ENCODE data around the gene RDH11.

RDH11 gene

GRCh38 chr14:67733616-67734015 lies 38.1 kb upstream of the RDH11 start:
- DNase-seq: no peak
- no peaks in the 10 kb centered on the region for H3K36me3 ChIP-seq (replicated peaks; ENCODE audit: insufficient read depth, low read length)
- no peaks in the 10 kb centered on the region for H3K27me3 ChIP-seq (replicated peaks; ENCODE audit: insufficient read depth, low read length)
- no peaks in the 10 kb centered on the region for H3K79me2 ChIP-seq (ENCODE audit: low read length)
- TF ChIP-seq, protein P1, sequence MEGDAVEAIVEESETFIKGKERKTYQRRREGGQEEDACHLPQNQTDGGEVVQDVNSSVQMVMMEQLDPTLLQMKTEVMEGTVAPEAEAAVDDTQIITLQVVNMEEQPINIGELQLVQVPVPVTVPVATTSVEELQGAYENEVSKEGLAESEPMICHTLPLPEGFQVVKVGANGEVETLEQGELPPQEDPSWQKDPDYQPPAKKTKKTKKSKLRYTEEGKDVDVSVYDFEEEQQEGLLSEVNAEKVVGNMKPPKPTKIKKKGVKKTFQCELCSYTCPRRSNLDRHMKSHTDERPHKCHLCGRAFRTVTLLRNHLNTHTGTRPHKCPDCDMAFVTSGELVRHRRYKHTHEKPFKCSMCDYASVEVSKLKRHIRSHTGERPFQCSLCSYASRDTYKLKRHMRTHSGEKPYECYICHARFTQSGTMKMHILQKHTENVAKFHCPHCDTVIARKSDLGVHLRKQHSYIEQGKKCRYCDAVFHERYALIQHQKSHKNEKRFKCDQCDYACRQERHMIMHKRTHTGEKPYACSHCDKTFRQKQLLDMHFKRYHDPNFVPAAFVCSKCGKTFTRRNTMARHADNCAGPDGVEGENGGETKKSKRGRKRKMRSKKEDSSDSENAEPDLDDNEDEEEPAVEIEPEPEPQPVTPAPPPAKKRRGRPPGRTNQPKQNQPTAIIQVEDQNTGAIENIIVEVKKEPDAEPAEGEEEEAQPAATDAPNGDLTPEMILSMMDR (IDR thresholded peaks at IDR 0.05; ENCODE audit: low read length): no peak
- TF ChIP-seq EZH2 (optimal IDR thresholded peaks at IDR 0.05; ENCODE audit: low read depth, low read length) (no peak), EZH2phosphoT487 (IDR thresholded peaks at IDR 0.05; ENCODE audit: low read length) (no peak)
- H3K9me3 ChIP-seq (replicated peaks; ENCODE audit: insufficient read depth, low read length): no peaks in the 10 kb centered on the region
- no peak overlapping the region for H3K4me2 ChIP-seq (ENCODE audit: low read depth, low read length)
- no peak overlapping the region for H3K27ac ChIP-seq (ENCODE audit: low read length)
- no peaks in the 10 kb centered on the region for H3F3A ChIP-seq (ENCODE audit: insufficient read depth, low read length)
- no peak overlapping the region for H3K9ac ChIP-seq (ENCODE audit: low read length)
- no peak overlapping the region for H3K4me3 ChIP-seq (ENCODE audit: low read length)
- H3K4me1 ChIP-seq (ENCODE audit: low read length): no peaks in the 10 kb centered on the region
- H3K9me2 ChIP-seq (replicated peaks; ENCODE audit: insufficient read depth, low read length): no peaks in the 10 kb centered on the region
- no peak overlapping the region for H2AFZ ChIP-seq (ENCODE audit: low read length)
- no peaks in the 10 kb centered on the region for H4K20me1 ChIP-seq (ENCODE audit: insufficient read depth, low read length)

- Histone ChIP-seq H3K4me3 (ENCODE audit: low read length) (no peak overlapping the region), H3F3A (ENCODE audit: insufficient read depth, low read length) (no peaks in the 10 kb centered on the region), H3K79me2 (ENCODE audit: low read length) (no peaks in the 10 kb centered on the region), H3K36me3 (replicated peaks; ENCODE audit: insufficient read depth, low read length) (no peaks in the 10 kb centered on the region), H3K9me3 (replicated peaks; ENCODE audit: insufficient read depth, low read length) (no peaks in the 10 kb centered on the region), H3K9me2 (replicated peaks; ENCODE audit: insufficient read depth, low read length) (no peaks in the 10 kb centered on the region), H4K20me1 (ENCODE audit: insufficient read depth, low read length) (no peaks in the 10 kb centered on the region), H3K4me2 (ENCODE audit: low read depth, low read length) (no peak overlapping the region), H3K9ac (ENCODE audit: low read length) (no peak overlapping the region), H3K4me1 (ENCODE audit: low read length) (no peaks in the 10 kb centered on the region), H2AFZ (ENCODE audit: low read length) (no peak overlapping the region), H3K27me3 (replicated peaks; ENCODE audit: insufficient read depth, low read length) (no peaks in the 10 kb centered on the region), H3K27ac (ENCODE audit: low read length) (no peak overlapping the region)
- no peak for TF ChIP-seq EZH2 (optimal IDR thresholded peaks at IDR 0.05; ENCODE audit: low read depth, low read length)
- TF ChIP-seq, protein P1 (IDR thresholded peaks at IDR 0.05; ENCODE audit: low read length): no peak
- no peak for DNase-seq
Observed at GRCh38 chr14:67729072-67729885, 33.7 kb upstream of the RDH11 start.

DNA sequence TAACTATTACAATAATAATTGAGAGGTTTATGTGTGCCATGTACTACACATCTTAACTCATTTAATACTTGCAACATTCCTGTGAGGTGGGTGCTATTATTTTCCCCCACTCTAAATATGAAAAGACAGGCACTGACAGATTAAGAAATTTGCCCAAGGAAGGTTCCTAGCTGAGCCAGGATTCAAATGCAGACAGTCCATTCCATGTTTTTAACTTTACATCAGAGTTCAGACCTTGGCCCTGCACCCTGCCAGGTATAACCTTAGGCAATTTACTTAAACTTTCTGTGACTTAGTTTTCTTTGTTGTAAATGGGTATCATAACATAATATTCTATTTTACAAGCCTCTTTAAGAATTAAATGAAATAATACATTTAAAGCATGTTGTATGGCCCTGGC lies 32.7 kb upstream of the RDH11 start:
- no peak overlapping the region for H3K9ac ChIP-seq (ENCODE audit: low read length)
- H3K27me3 ChIP-seq (replicated peaks; ENCODE audit: insufficient read depth, low read length): no peaks in the 10 kb centered on the region
- H4K20me1 ChIP-seq (ENCODE audit: insufficient read depth, low read length): no peaks in the 10 kb centered on the region
- H3K36me3 ChIP-seq (replicated peaks; ENCODE audit: insufficient read depth, low read length): no peaks in the 10 kb centered on the region
- no peak overlapping the region for H2AFZ ChIP-seq (ENCODE audit: low read length)
- H3K27ac ChIP-seq (ENCODE audit: low read length): no peak overlapping the region
- H3F3A ChIP-seq (ENCODE audit: insufficient read depth, low read length): no peaks in the 10 kb centered on the region
- H3K9me3 ChIP-seq (replicated peaks; ENCODE audit: insufficient read depth, low read length): no peaks in the 10 kb centered on the region
- no peaks in the 10 kb centered on the region for H3K4me1 ChIP-seq (ENCODE audit: low read length)
- no peak overlapping the region for H3K4me3 ChIP-seq (ENCODE audit: low read length)
- TF ChIP-seq, protein P1 (IDR thresholded peaks at IDR 0.05; ENCODE audit: low read length): no peak
- TF ChIP-seq EZH2 (optimal IDR thresholded peaks at IDR 0.05; ENCODE audit: low read depth, low read length) (no peak), EZH2phosphoT487 (IDR thresholded peaks at IDR 0.05; ENCODE audit: low read length) (no peak)
- no peaks in the 10 kb centered on the region for H3K9me2 ChIP-seq (replicated peaks; ENCODE audit: insufficient read depth, low read length)
- no peak for DNase-seq
- no peak overlapping the region for H3K4me2 ChIP-seq (ENCODE audit: low read depth, low read length)
- no peaks in the 10 kb centered on the region for H3K79me2 ChIP-seq (ENCODE audit: low read length)
